Liver (tissue), 9 donors: Measurements from ENCODE around the gene CUEDC1. TPM values are rescaled to one million over a fixed set of nuclear protein-coding genes. Genes with fewer than 3 reads are reported as not detected.

Experiments used
- DNase-seq: peaks from one replicate; pipeline ENCODE4 v3.0.0-alpha.2; 2017; ENCODE audit warnings: low spot score
- H3K27ac ChIP-seq, 2 donors: one replicate each; pipeline ENCODE4 v1.7.0; 2013; ENCODE audit warnings: inconsistent platforms in 2 of 2, low read length in 2 of 2, control low read depth in 1 of 2, low read depth in 1 of 2, mild to moderate bottlenecking in 1 of 2
- H3K27me3 ChIP-seq, 4 donors: one replicate each; pipeline versions ENCODE4 v1.6.1 to v1.7.0; 2013; ENCODE audit warnings: low read length in 3 of 4, inconsistent platforms in 1 of 4, mild to moderate bottlenecking in 1 of 4, moderate library complexity in 1 of 4; ENCODE audit not compliant: control insufficient read depth in 4 of 4, insufficient read depth in 4 of 4
- H3K36me3 ChIP-seq, 4 donors: one replicate each; pipeline versions ENCODE4 v1.6.1 to v1.7.0; 2013; ENCODE audit warnings: low read length in 3 of 4, mild to moderate bottlenecking in 3 of 4, low read depth in 1 of 4, moderate library complexity in 1 of 4; ENCODE audit not compliant: control insufficient read depth in 4 of 4, insufficient read depth in 3 of 4
- H3K4me1 ChIP-seq, 4 donors: one replicate each; pipeline versions ENCODE4 v1.6.1 to v1.7.0; 2013; ENCODE audit warnings: low read length in 3 of 4, mild to moderate bottlenecking in 3 of 4, moderate library complexity in 1 of 4; ENCODE audit not compliant: control insufficient read depth in 4 of 4, insufficient read depth in 4 of 4
- H3K4me3 ChIP-seq, 3 donors: one replicate each; pipeline versions ENCODE4 v1.6.1 to v1.7.0; 2013; ENCODE audit warnings: low read length in 3 of 3, control low read depth in 1 of 3, low read depth in 1 of 3, mild to moderate bottlenecking in 1 of 3
- H3K9ac ChIP-seq, 2 donors: one replicate each; pipeline ENCODE4 v1.7.0; 2013; ENCODE audit warnings: low read length in 2 of 2, mild to moderate bottlenecking in 2 of 2, moderate library complexity in 2 of 2, control low read depth in 1 of 2, low read depth in 1 of 2
- H3K9me3 ChIP-seq, 4 donors: one replicate each; pipeline versions ENCODE4 v1.6.1 to v1.7.0; 2013; ENCODE audit warnings: low read length in 3 of 4; ENCODE audit not compliant: control insufficient read depth in 4 of 4
- CTCF ChIP-seq: fragments of 150-350 bp; IDR thresholded peaks from 2 replicates; pipeline ENCODE4 v1.5.1; 2017; ENCODE audit warnings: improper control_type of control experiment, low read depth, low read length; ENCODE audit not compliant: missing input control
- EGR1 ChIP-seq, 2 donors: IDR thresholded peaks; 2 replicates each; pipeline ENCODE4 v1.6.1; 2016 to 2018; ENCODE audit warnings: antibody characterized with exemption in 2 of 2, low read depth in 2 of 2
- FOXA1 ChIP-seq: IDR thresholded peaks from 2 replicates; pipeline ENCODE4 v1.6.1; 2016; ENCODE audit warnings: antibody characterized with exemption
- GABPA ChIP-seq, 2 donors: IDR thresholded peaks in 1 of 2; conservative IDR thresholded peaks in 1 of 2; 2 replicates each; pipeline ENCODE4 v1.6.1; 2016; ENCODE audit warnings: antibody characterized with exemption in 2 of 2, mild to moderate bottlenecking in 1 of 2, moderate library complexity in 1 of 2
- HNF4A ChIP-seq, 2 donors: conservative IDR thresholded peaks; 2 replicates each; pipeline ENCODE4 v1.6.1; 2016; ENCODE audit warnings: antibody characterized with exemption in 2 of 2, mild to moderate bottlenecking in 2 of 2
- HNF4G ChIP-seq: IDR thresholded peaks from 2 replicates; pipeline ENCODE4 v1.6.1; 2016; ENCODE audit warnings: antibody characterized with exemption
- NR2F2 ChIP-seq: IDR thresholded peaks from 2 replicates; pipeline ENCODE4 v1.6.1; 2016; ENCODE audit warnings: antibody characterized with exemption
- RAD21 ChIP-seq, 2 donors: IDR thresholded peaks; 2 replicates each; pipeline ENCODE4 v1.6.1; 2016; ENCODE audit warnings: antibody characterized with exemption in 2 of 2, mild to moderate bottlenecking in 2 of 2
- RXRA ChIP-seq, 2 donors: IDR thresholded peaks; 2 replicates each; pipeline ENCODE4 v1.6.1; 2017 to 2018; ENCODE audit warnings: antibody characterized with exemption in 2 of 2, mild to moderate bottlenecking in 1 of 2
- TAF1 ChIP-seq: conservative IDR thresholded peaks from 2 replicates; pipeline ENCODE4 v1.6.1; 2016; ENCODE audit warnings: antibody characterized with exemption, mild to moderate bottlenecking
- YY1 ChIP-seq: IDR thresholded peaks from 2 replicates; pipeline ENCODE4 v1.6.1; 2016; ENCODE audit warnings: antibody characterized with exemption, mild to moderate bottlenecking
- ZBTB33 ChIP-seq: IDR thresholded peaks from 2 replicates; pipeline ENCODE4 v1.6.1; 2016; ENCODE audit warnings: antibody characterized with exemption
- WGBS: extraction: QIAGEN DNeasy Blood & Tissue Kit; methylation state at CpG from one replicate; pipeline ENCODE4 v1.1.7; 2013; 5-methylcytosine and 5-hydroxymethylcytosine counted together
- polyA plus RNA-seq, 2 donors: library from polyadenylated mRNA; stranded (reverse) in 1 of 2; unstranded in 1 of 2; fragments of 200-250 nt in 1 of 2; fragments of >200 nt in 1 of 2; fragmentation: Nextera tagmentation in 1 of 2; extraction: Ambion mirVana in 1 of 2; gene quantifications; one replicate each; pipeline versions ENCODE4 v1.2.1 to v1.2.3, GENCODE V29; 2013 to 2015
- total RNA-seq, 2 donors: library from RNA; depleted of rRNA; stranded (reverse); fragments of >200 nt; gene quantifications; one replicate each; pipeline ENCODE4 v1.2.3, GENCODE V29; 2014
- TF ChIP-seq, protein P1 (sequence below): IDR thresholded peaks from 2 replicates; pipeline ENCODE4 v1.6.1; 2016; ENCODE audit warnings: antibody characterized with exemption, mild to moderate bottlenecking
- TF ChIP-seq, protein P2 (sequence below): IDR thresholded peaks from 2 replicates; pipeline ENCODE4 v1.6.1; 2016; ENCODE audit warnings: antibody characterized with exemption
- donor health status: healthy.
- donor health status: healthy.
- donor health status: healthy.
- donor health status: healthy.
- donor health status: healthy.

CUEDC1 gene
- total and polyA plus RNA-seq, 4 donors, result 2.6 to 4.9 (median 3.4) TPM

DNA sequence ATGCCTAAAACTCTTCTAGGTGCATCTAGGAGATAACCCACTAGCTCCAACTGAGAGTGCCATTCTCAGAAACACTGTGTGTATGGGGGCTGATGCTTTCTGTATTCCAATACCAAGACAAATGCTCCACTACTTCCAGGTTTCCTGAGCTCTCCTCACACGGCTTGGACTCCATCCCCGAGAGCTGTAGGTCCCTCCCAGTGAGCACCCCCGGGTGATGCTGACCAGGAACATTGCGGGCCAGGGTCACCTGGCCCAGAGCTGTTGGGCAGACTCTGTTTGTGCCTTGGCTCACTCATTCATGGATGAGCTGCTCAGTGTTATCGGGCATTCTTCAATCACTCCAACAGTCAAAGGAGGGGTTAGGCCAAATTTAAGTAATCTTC is 7.0 kb downstream of the CUEDC1 start:
- H3K36me3 ChIP-seq, result no peaks in the 10 kb centered on the region
- no peaks in the 10 kb centered on the region for H3K9me3 ChIP-seq
- peaks cover 0 to 19% (median 12%) of the 10 kb centered on the region in 4 donors for H3K4me1 ChIP-seq
- no peaks in the 10 kb centered on the region for H3K27me3 ChIP-seq
- no peak overlapping the region for H3K9ac ChIP-seq
- TF ChIP-seq GABPA (IDR thresholded peaks at IDR 0.05 in 1 of 2, conservative IDR thresholded peaks at IDR 0.05 in 1 of 2) (no peak), NR2F2 (no peak), RXRA (IDR thresholded peaks at IDR 0.05) (no peak), EGR1 (IDR thresholded peaks at IDR 0.05; ENCODE audit: low read depth in 2 of 2) (no peak), CTCF (no peak), YY1 (no peak), TAF1 (no peak)
- TF ChIP-seq, protein P1, sequence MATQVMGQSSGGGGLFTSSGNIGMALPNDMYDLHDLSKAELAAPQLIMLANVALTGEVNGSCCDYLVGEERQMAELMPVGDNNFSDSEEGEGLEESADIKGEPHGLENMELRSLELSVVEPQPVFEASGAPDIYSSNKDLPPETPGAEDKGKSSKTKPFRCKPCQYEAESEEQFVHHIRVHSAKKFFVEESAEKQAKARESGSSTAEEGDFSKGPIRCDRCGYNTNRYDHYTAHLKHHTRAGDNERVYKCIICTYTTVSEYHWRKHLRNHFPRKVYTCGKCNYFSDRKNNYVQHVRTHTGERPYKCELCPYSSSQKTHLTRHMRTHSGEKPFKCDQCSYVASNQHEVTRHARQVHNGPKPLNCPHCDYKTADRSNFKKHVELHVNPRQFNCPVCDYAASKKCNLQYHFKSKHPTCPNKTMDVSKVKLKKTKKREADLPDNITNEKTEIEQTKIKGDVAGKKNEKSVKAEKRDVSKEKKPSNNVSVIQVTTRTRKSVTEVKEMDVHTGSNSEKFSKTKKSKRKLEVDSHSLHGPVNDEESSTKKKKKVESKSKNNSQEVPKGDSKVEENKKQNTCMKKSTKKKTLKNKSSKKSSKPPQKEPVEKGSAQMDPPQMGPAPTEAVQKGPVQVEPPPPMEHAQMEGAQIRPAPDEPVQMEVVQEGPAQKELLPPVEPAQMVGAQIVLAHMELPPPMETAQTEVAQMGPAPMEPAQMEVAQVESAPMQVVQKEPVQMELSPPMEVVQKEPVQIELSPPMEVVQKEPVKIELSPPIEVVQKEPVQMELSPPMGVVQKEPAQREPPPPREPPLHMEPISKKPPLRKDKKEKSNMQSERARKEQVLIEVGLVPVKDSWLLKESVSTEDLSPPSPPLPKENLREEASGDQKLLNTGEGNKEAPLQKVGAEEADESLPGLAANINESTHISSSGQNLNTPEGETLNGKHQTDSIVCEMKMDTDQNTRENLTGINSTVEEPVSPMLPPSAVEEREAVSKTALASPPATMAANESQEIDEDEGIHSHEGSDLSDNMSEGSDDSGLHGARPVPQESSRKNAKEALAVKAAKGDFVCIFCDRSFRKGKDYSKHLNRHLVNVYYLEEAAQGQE, result no peak
- TF ChIP-seq, protein P2, sequence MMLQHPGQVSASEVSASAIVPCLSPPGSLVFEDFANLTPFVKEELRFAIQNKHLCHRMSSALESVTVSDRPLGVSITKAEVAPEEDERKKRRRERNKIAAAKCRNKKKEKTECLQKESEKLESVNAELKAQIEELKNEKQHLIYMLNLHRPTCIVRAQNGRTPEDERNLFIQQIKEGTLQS, result no peak
- DNase-seq, result no peak
- WGBS, result 93% methylated on average over 5 of the region's 5 CpGs
- H3K4me3 ChIP-seq, result no peak overlapping the region
- peak overlapping the region in 1 of 2 donors; percentile 0 for H3K27ac ChIP-seq

DNA sequence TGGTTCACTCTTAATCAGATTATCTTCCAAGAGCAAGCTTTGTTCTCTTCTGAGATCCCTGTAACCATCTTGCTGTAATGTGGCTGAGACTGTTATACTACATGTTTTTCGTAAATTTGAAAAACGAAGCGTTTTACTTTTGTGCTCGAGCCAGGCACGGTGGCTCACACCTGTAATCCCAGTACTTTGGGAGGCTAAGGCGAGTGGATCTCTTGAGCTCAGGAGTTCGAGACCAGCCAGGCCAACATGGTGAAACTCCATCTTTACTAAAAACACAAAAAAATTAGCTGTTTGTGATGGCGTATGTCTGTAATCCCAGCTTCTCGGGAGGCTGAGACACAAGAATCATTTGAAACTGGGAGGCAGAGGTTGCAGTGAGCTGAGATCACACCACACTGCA is 7.8 kb downstream of the CUEDC1 start:
- Histone ChIP-seq H3K9me3 (no peaks in the 10 kb centered on the region), H3K9ac (peak overlapping the region in 1 of 2 donors; percentile 7), H3K36me3 (no peaks in the 10 kb centered on the region), H3K27ac (peak overlapping the region; percentile 67 to 72), H3K27me3 (no peaks in the 10 kb centered on the region), H3K4me3 (peak overlapping the region in 2 of 3 donors; percentile 39 to 54), H3K4me1 (peaks cover 0 to 15% (median 8%) of the 10 kb centered on the region in 4 donors)
- TF ChIP-seq HNF4A (conservative IDR thresholded peaks at IDR 0.05) (no peak), FOXA1 (no peak), NR2F2 (no peak), RAD21 (IDR thresholded peaks at IDR 0.05) (no peak), HNF4G (no peak), YY1 (no peak), TAF1 (no peak), EGR1 (IDR thresholded peaks at IDR 0.05; ENCODE audit: low read depth in 2 of 2) (no peak), ZBTB33 (no peak), GABPA (IDR thresholded peaks at IDR 0.05 in 1 of 2, conservative IDR thresholded peaks at IDR 0.05 in 1 of 2) (no peak)
- no peak for DNase-seq
- 82% methylated on average over 9 of the region's 9 CpGs for WGBS
